ENCODE results near the gene KCNH2. TPM values are rescaled to one million over a fixed set of nuclear protein-coding genes. Genes with fewer than 3 reads are reported as not detected.

KCNH2 gene
- total RNA-seq, 1 experiment from 2014 or later, result 1.5 TPM

GRCh38 chr7:151013733-151014497, 35.8 kb upstream of the KCNH2 start:
- peaks cover 25% of the 10 kb centered on the region for H3K4me1 ChIP-seq (ENCODE audit: insufficient read depth, low read length, poor library complexity, severe bottlenecking)
- CTCF ChIA-PET, result interaction anchor here (0.6 kb wide), 3 partner anchors 13 to 51 kb away, joined by 3 to 6 read pairs (median 3); no protein-coding TSS in a partner anchor
- H3K27ac ChIP-seq (ENCODE audit: low read depth, low read length, poor library complexity, severe bottlenecking), result no peak overlapping the region
- H3K36me3 ChIP-seq (ENCODE audit: insufficient read depth, low read length, poor library complexity, severe bottlenecking), result no peaks in the 10 kb centered on the region
- no TSS peak for BruUV-seq (replicated peaks)
- TF ChIP-seq CTCF (conservative IDR thresholded peaks at IDR 0.05; ENCODE audit: low read depth, low read length) (peak; percentile 26; the same call in 1 of the 2 replicates), EZH2 (IDR thresholded peaks at IDR 0.05; ENCODE audit: borderline replicate concordance, low read depth, low read length, poor library complexity, severe bottlenecking) (no peak)
- H3K4me3 ChIP-seq (ENCODE audit: low read depth, low read length, poor library complexity, severe bottlenecking), result peak overlapping the region; percentile 23
- no peaks in the 10 kb centered on the region for H3K9me3 ChIP-seq (ENCODE audit: low read depth, low read length, poor library complexity, severe bottlenecking)
- peak; percentile 84 for DNase-seq (ENCODE audit: low spot score)
- POLR2A ChIA-PET (ENCODE audit: low non-redundant PET), result no interaction called here
- no peaks in the 10 kb centered on the region for H3K27me3 ChIP-seq (replicated peaks; ENCODE audit: insufficient read depth, low read depth, low read length, poor library complexity)
- intact Hi-C loops (cut with micrococcal nuclease; ENCODE audit: unreplicated experiment), result loop anchor here (2.0 to 5.0 kb wide), 2 partner anchors 51 to 98 kb away; no protein-coding TSS in a partner anchor

- peak overlapping the region; percentile 23 for H3K4me3 ChIP-seq (ENCODE audit: low read depth, low read length, poor library complexity, severe bottlenecking)
- intact Hi-C loops (cut with micrococcal nuclease; ENCODE audit: unreplicated experiment), result loop anchor here (2.0 to 5.0 kb wide), 2 partner anchors 51 to 99 kb away; no protein-coding TSS in a partner anchor
- no peaks in the 10 kb centered on the region for H3K9me3 ChIP-seq (ENCODE audit: low read depth, low read length, poor library complexity, severe bottlenecking)
- no TSS peak for BruUV-seq (replicated peaks)
- ChIA-PET CTCF (interaction anchor here (0.6 kb wide), 2 partner anchors 13 to 34 kb away, joined by 3 to 6 read pairs; no protein-coding TSS in a partner anchor), POLR2A (ENCODE audit: low non-redundant PET) (no interaction called here)
- H3K4me1 ChIP-seq (ENCODE audit: insufficient read depth, low read length, poor library complexity, severe bottlenecking), result peaks cover 22% of the 10 kb centered on the region
- H3K27ac ChIP-seq (ENCODE audit: low read depth, low read length, poor library complexity, severe bottlenecking), result no peak overlapping the region
- no peaks in the 10 kb centered on the region for H3K27me3 ChIP-seq (replicated peaks; ENCODE audit: insufficient read depth, low read depth, low read length, poor library complexity)
- H3K36me3 ChIP-seq (ENCODE audit: insufficient read depth, low read length, poor library complexity, severe bottlenecking), result no peaks in the 10 kb centered on the region
- DNase-seq (ENCODE audit: low spot score), result no peak
- TF ChIP-seq EZH2 (IDR thresholded peaks at IDR 0.05; ENCODE audit: borderline replicate concordance, low read depth, low read length, poor library complexity, severe bottlenecking) (no peak), CTCF (conservative IDR thresholded peaks at IDR 0.05; ENCODE audit: low read depth, low read length) (no peak)
These were observed 35.2 kb upstream of the KCNH2 start for GRCh38 chr7:151013356-151013732.

GRCh38 chr7:151012911-151013347, 34.8 kb upstream of the KCNH2 start:
- no peaks in the 10 kb centered on the region for H3K9me3 ChIP-seq (ENCODE audit: low read depth, low read length, poor library complexity, severe bottlenecking)
- CTCF ChIA-PET, result no interaction called here
- no peak overlapping the region for H3K27ac ChIP-seq (ENCODE audit: low read depth, low read length, poor library complexity, severe bottlenecking)
- no peak overlapping the region for H3K4me3 ChIP-seq (ENCODE audit: low read depth, low read length, poor library complexity, severe bottlenecking)
- DNase-seq (ENCODE audit: low spot score), result peak; percentile 81
- intact Hi-C loops (cut with micrococcal nuclease; ENCODE audit: unreplicated experiment), result loop anchor here (2.0 to 5.0 kb wide), 2 partner anchors 50 to 99 kb away; no protein-coding TSS in a partner anchor
- TF ChIP-seq CTCF (conservative IDR thresholded peaks at IDR 0.05; ENCODE audit: low read depth, low read length) (peak; percentile 74), EZH2 (IDR thresholded peaks at IDR 0.05; ENCODE audit: borderline replicate concordance, low read depth, low read length, poor library complexity, severe bottlenecking) (no peak)
- BruUV-seq (replicated peaks), result no TSS peak
- no peaks in the 10 kb centered on the region for H3K27me3 ChIP-seq (replicated peaks; ENCODE audit: insufficient read depth, low read depth, low read length, poor library complexity)
- peaks cover 23% of the 10 kb centered on the region for H3K4me1 ChIP-seq (ENCODE audit: insufficient read depth, low read length, poor library complexity, severe bottlenecking)
- no peaks in the 10 kb centered on the region for H3K36me3 ChIP-seq (ENCODE audit: insufficient read depth, low read length, poor library complexity, severe bottlenecking)
- POLR2A ChIA-PET (ENCODE audit: low non-redundant PET), result no interaction called here
